Fibroblast of lung (primary cell): Measurements from ENCODE around the gene ZXDC. TPM values are rescaled to one million over a fixed set of nuclear protein-coding genes. Genes with fewer than 3 reads are reported as not detected.

ENCODE experiments used
- DNase-seq, 2 donors: peaks; one replicate each; pipeline versions ENCODE4 v3.0.0 to v3.0.0-alpha.2; 2010; ENCODE audit warnings: low read depth in 2 of 2
- H2AFZ ChIP-seq: 2 replicates; pipeline ENCODE4 v1.5.1; 2012; ENCODE audit warnings: low read length, control low read depth, inconsistent platforms
- H3K27ac ChIP-seq: 2 replicates; pipeline ENCODE4 v1.5.1; 2011; ENCODE audit warnings: low read length, control low read depth; ENCODE audit not compliant: insufficient read depth
- H3K27me3 ChIP-seq: 2 replicates; pipeline ENCODE4 v1.5.1; 2011; ENCODE audit warnings: mild to moderate bottlenecking, low read length; ENCODE audit not compliant: control insufficient read depth, insufficient read depth
- H3K36me3 ChIP-seq: 2 replicates; pipeline ENCODE4 v1.5.1; 2011; ENCODE audit warnings: low read length; ENCODE audit not compliant: control insufficient read depth, insufficient read depth
- H3K4me1 ChIP-seq: 2 replicates; pipeline ENCODE4 v1.5.1; 2011; ENCODE audit warnings: low read length; ENCODE audit not compliant: control insufficient read depth, insufficient read depth; ENCODE audit errors: extremely low read depth
- H3K4me2 ChIP-seq: 2 replicates; pipeline ENCODE4 v1.5.1; 2011; ENCODE audit warnings: low read length, control low read depth; ENCODE audit not compliant: insufficient read depth; ENCODE audit errors: extremely low read depth
- H3K4me3 ChIP-seq, 4 experiments: fragments of 200-600 bp in 1 of 4; sonication (generic) in 1 of 4; replicated peaks in 1 of 4; 2 replicates each; pipeline ENCODE4 v1.5.1; 2011 to 2016; ENCODE audit warnings: low read length in 4 of 4, low read depth in 3 of 4, mild to moderate bottlenecking in 3 of 4, control low read depth in 2 of 4, inconsistent platforms in 1 of 4, mixed read lengths in 1 of 4; ENCODE audit not compliant: insufficient read depth in 1 of 4; ENCODE audit errors: control extremely low read depth in 1 of 4
- H3K79me2 ChIP-seq: 2 replicates; pipeline ENCODE4 v1.5.1; 2012; ENCODE audit warnings: mild to moderate bottlenecking, low read length, inconsistent platforms; ENCODE audit not compliant: control insufficient read depth, insufficient read depth
- H3K9ac ChIP-seq: 2 replicates; pipeline ENCODE4 v1.5.1; 2011; ENCODE audit warnings: mild to moderate bottlenecking, low read length, control low read depth; ENCODE audit not compliant: insufficient read depth
- H3K9me3 ChIP-seq: 2 replicates; pipeline ENCODE4 v1.5.1; 2012; ENCODE audit warnings: low read depth, low read length; ENCODE audit not compliant: control insufficient read depth, insufficient read depth
- H4K20me1 ChIP-seq: 2 replicates; pipeline ENCODE4 v1.5.1; 2011; ENCODE audit warnings: low read length; ENCODE audit not compliant: control insufficient read depth, insufficient read depth; ENCODE audit errors: extremely low read depth
- EZH2 ChIP-seq: IDR thresholded peaks from 2 replicates; pipeline ENCODE4 v1.5.1; 2012; ENCODE audit warnings: low read length, control low read depth, mild to moderate bottlenecking; ENCODE audit errors: missing control alignments
- polyA plus RNA-seq, 2 donors: library from polyadenylated mRNA; depleted of rRNA in 1 of 2; stranded (reverse) in 1 of 2; unstranded in 1 of 2; fragments of >200 nt; gene quantifications; 2 replicates each; pipeline ENCODE4 v1.2.1, GENCODE V29; 2011 to 2012; ENCODE audit warnings: missing spikeins in 1 of 2
- total RNA-seq: library from RNA; depleted of rRNA; stranded (reverse); fragments of >200 nt; gene quantifications from 2 replicates; pipeline ENCODE4 v1.2.1, GENCODE V29; 2014
- TF ChIP-seq, protein P1 (sequence below), 2 donors: IDR thresholded peaks in 1 of 2; conservative IDR thresholded peaks in 1 of 2; 1 replicate in 1 of 2; 2 replicates in 1 of 2; pipeline ENCODE4 v1.5.1; 2011 to 2012; ENCODE audit warnings: low read length in 2 of 2, control low read depth in 1 of 2, inconsistent platforms in 1 of 2, low read depth in 1 of 2, mild to moderate bottlenecking in 1 of 2

The ZXDC gene
- total and polyA plus RNA-seq, 2 donors (not counting 1 experiment from before 2014, with no cell fraction given): 5.9 to 17.8 TPM

DNA sequence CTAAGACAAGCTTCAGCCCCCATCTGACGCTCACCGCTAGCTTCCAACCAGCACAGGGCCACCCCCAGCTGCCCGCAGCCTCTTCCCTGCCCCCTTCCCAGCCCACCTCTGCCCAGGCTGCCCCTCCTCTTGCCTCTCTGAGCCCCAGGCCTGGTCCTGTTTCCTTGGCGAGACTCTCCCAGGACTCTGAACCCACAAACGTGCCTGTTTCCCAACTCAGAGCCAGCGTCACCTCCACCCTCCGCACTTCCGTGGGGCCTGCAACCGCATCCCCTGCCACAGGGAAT lies 35.0 kb downstream of the ZXDC start:
- Histone ChIP-seq H2AFZ (no peak overlapping the region), H3K79me2 (no peaks in the 10 kb centered on the region), H3K4me1 (no peaks in the 10 kb centered on the region), H3K9me3 (no peaks in the 10 kb centered on the region), H4K20me1 (peaks cover 2% of the 10 kb centered on the region), H3K4me3 (no peak overlapping the region), H3K9ac (no peak overlapping the region), H3K36me3 (no peaks in the 10 kb centered on the region), H3K4me2 (no peak overlapping the region), H3K27me3 (no peaks in the 10 kb centered on the region), H3K27ac (no peak overlapping the region)
- no peak for TF ChIP-seq EZH2
- TF ChIP-seq, protein P1, sequence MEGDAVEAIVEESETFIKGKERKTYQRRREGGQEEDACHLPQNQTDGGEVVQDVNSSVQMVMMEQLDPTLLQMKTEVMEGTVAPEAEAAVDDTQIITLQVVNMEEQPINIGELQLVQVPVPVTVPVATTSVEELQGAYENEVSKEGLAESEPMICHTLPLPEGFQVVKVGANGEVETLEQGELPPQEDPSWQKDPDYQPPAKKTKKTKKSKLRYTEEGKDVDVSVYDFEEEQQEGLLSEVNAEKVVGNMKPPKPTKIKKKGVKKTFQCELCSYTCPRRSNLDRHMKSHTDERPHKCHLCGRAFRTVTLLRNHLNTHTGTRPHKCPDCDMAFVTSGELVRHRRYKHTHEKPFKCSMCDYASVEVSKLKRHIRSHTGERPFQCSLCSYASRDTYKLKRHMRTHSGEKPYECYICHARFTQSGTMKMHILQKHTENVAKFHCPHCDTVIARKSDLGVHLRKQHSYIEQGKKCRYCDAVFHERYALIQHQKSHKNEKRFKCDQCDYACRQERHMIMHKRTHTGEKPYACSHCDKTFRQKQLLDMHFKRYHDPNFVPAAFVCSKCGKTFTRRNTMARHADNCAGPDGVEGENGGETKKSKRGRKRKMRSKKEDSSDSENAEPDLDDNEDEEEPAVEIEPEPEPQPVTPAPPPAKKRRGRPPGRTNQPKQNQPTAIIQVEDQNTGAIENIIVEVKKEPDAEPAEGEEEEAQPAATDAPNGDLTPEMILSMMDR (conservative IDR thresholded peaks at IDR 0.05 in 1 of 2, IDR thresholded peaks at IDR 0.05 in 1 of 2; ENCODE audit: low read depth in 1 of 2, low read length in 2 of 2): no peak
- no peak for DNase-seq

DNA sequence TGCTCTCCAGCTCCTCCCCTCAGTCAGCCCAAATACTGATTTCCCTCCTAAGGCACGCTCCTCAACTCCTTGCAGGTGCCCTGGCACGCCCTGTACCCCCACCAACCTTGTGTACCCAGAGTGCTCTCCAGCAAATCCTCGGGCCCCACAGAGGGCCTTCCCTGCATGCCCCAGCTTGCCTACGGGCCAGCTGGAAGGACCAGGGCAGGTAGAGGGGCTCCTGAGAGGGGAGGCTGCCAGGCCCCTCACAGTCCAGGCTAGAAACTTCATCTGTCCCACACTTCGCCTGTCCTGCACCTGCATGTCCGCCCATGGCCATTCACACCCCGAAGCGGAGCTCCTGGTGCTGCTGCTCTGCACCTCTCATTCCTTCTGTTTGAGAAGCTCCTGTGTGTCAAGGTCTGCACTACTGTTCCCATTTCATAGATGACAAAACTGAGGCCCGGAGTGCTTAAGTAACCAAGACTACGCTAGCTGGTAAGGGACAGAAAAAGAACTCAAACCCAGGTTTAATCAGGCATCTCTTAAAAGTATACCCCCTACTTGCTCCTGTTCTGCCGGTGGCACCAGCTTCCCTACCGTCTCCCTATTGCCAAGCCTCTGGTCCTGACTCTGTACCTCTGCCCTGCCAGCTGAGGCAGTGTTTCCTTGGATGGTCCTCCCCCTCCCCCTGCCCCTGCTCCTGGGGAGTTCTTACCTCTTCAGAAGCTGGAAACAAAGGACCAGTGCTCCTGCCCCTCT lies 35.6 kb downstream of the ZXDC start:
- DNase-seq: no peak
- H3K27ac ChIP-seq: no peak overlapping the region
- no peak overlapping the region for H3K9ac ChIP-seq
- no peaks in the 10 kb centered on the region for H3K36me3 ChIP-seq
- no peaks in the 10 kb centered on the region for H3K79me2 ChIP-seq
- peaks cover 2% of the 10 kb centered on the region for H4K20me1 ChIP-seq
- no peaks in the 10 kb centered on the region for H3K9me3 ChIP-seq
- H2AFZ ChIP-seq: no peak overlapping the region
- no peak overlapping the region for H3K4me2 ChIP-seq
- no peak overlapping the region for H3K4me3 ChIP-seq
- no peaks in the 10 kb centered on the region for H3K4me1 ChIP-seq
- no peaks in the 10 kb centered on the region for H3K27me3 ChIP-seq
- TF ChIP-seq, protein P1 (conservative IDR thresholded peaks at IDR 0.05 in 1 of 2, IDR thresholded peaks at IDR 0.05 in 1 of 2; ENCODE audit: low read depth in 1 of 2, low read length in 2 of 2): no peak
- TF ChIP-seq EZH2: no peak

DNA sequence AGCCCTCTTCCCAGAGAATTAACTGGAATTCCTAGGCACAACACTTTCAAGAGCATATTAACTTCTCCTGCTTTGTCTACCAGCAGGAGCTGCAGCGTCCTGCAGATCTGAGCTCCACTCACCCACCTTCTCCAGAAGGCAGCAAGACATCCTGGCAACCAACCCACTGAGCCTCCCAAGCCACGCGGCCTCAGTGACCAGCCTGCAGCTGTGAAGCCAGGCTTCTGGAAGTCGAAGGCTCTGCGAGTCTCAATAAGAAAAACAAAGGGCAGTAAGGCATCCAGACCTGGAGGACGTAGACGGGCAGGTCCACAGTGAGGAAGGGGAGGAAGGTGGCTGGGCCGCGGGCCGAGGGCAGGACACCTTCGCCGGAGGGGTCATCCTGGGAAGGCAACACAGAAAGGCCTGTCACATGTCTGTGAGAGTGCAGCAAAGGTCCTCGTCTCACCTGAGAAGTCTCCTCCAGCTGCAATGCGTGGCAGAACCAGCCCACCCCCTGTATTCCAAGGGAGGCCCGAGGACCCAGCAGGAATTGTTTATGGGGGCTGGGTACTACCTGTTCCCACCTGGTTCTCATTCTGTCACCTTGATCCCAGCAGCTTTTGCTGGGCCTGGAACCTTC lies 36.2 kb downstream of the ZXDC start:
- no peak overlapping the region for H3K9ac ChIP-seq
- no peak overlapping the region for H2AFZ ChIP-seq
- H3K27ac ChIP-seq: no peak overlapping the region
- TF ChIP-seq, protein P1 (conservative IDR thresholded peaks at IDR 0.05 in 1 of 2, IDR thresholded peaks at IDR 0.05 in 1 of 2; ENCODE audit: low read depth in 1 of 2, low read length in 2 of 2): no peak
- no peak for TF ChIP-seq EZH2
- no peaks in the 10 kb centered on the region for H3K36me3 ChIP-seq
- H4K20me1 ChIP-seq: peaks cover 2% of the 10 kb centered on the region
- H3K4me2 ChIP-seq: no peak overlapping the region
- no peaks in the 10 kb centered on the region for H3K9me3 ChIP-seq
- no peaks in the 10 kb centered on the region for H3K79me2 ChIP-seq
- no peaks in the 10 kb centered on the region for H3K4me1 ChIP-seq
- no peak overlapping the region for H3K4me3 ChIP-seq
- no peak for DNase-seq
- H3K27me3 ChIP-seq: no peaks in the 10 kb centered on the region
